Measurements from ENCODE around the gene NEUROD6. TPM values are rescaled to one million over a fixed set of nuclear protein-coding genes. Genes with fewer than 3 reads are reported as not detected.

NEUROD6 gene
- total RNA-seq, 1 donor from 2014 or later: not detected

GRCh38 chr7:31371621-31372020 lies 31.1 kb upstream of the NEUROD6 start:
- DNase-seq: no peak
- H3K27ac ChIP-seq (replicated peaks): no peak overlapping the region
- no peaks in the 10 kb centered on the region for H3K36me3 ChIP-seq
- H3K27me3 ChIP-seq (ENCODE audit: low read depth): peaks cover 90% of the 10 kb centered on the region
- H3K9me3 ChIP-seq (replicated peaks): no peaks in the 10 kb centered on the region
- TF ChIP-seq CTCF (IDR thresholded peaks at IDR 0.05; ENCODE audit: borderline replicate concordance): no peak
- intact Hi-C loops (cut with micrococcal nuclease): no loop called here
- H3K4me3 ChIP-seq: no peak overlapping the region
- H3K4me1 ChIP-seq: no peaks in the 10 kb centered on the region

GRCh38 chr7:31370609-31371008 lies 30.1 kb upstream of the NEUROD6 start:
- Histone ChIP-seq H3K36me3 (no peaks in the 10 kb centered on the region), H3K4me1 (no peaks in the 10 kb centered on the region), H3K27ac (replicated peaks) (no peak overlapping the region), H3K4me3 (no peak overlapping the region), H3K9me3 (replicated peaks) (no peaks in the 10 kb centered on the region), H3K27me3 (ENCODE audit: low read depth) (peaks cover 96% of the 10 kb centered on the region)
- no peak for TF ChIP-seq CTCF (IDR thresholded peaks at IDR 0.05; ENCODE audit: borderline replicate concordance)
- intact Hi-C loops (cut with micrococcal nuclease): no loop called here
- no peak for DNase-seq

- H3K4me3 ChIP-seq: no peak overlapping the region
- no peaks in the 10 kb centered on the region for H3K9me3 ChIP-seq (replicated peaks)
- no peaks in the 10 kb centered on the region for H3K36me3 ChIP-seq
- H3K4me1 ChIP-seq: no peaks in the 10 kb centered on the region
- DNase-seq: no peak
- no peak overlapping the region for H3K27ac ChIP-seq (replicated peaks)
- intact Hi-C loops (cut with micrococcal nuclease): no loop called here
- no peak for TF ChIP-seq CTCF (IDR thresholded peaks at IDR 0.05; ENCODE audit: borderline replicate concordance)
- peaks cover 97% of the 10 kb centered on the region for H3K27me3 ChIP-seq (ENCODE audit: low read depth)
These were observed 28.1 kb upstream of the NEUROD6 start for GRCh38 chr7:31368620-31369019.

GRCh38 chr7:31363496-31363895 lies 23.0 kb upstream of the NEUROD6 start:
- no peaks in the 10 kb centered on the region for H3K36me3 ChIP-seq
- no peak for TF ChIP-seq CTCF (IDR thresholded peaks at IDR 0.05; ENCODE audit: borderline replicate concordance)
- DNase-seq: no peak
- no peak overlapping the region for H3K4me3 ChIP-seq
- H3K9me3 ChIP-seq (replicated peaks): no peaks in the 10 kb centered on the region
- no peak overlapping the region for H3K27ac ChIP-seq (replicated peaks)
- H3K27me3 ChIP-seq (ENCODE audit: low read depth): peaks cover 84% of the 10 kb centered on the region
- intact Hi-C loops (cut with micrococcal nuclease): no loop called here
- no peaks in the 10 kb centered on the region for H3K4me1 ChIP-seq

GRCh38 chr7:31363051-31363450 lies 22.5 kb upstream of the NEUROD6 start:
- Histone ChIP-seq H3K27ac (replicated peaks) (no peak overlapping the region), H3K9me3 (replicated peaks) (no peaks in the 10 kb centered on the region), H3K36me3 (no peaks in the 10 kb centered on the region), H3K4me3 (no peak overlapping the region), H3K27me3 (ENCODE audit: low read depth) (peaks cover 82% of the 10 kb centered on the region), H3K4me1 (no peaks in the 10 kb centered on the region)
- no peak for TF ChIP-seq CTCF (IDR thresholded peaks at IDR 0.05; ENCODE audit: borderline replicate concordance)
- no peak for DNase-seq
- intact Hi-C loops (cut with micrococcal nuclease): no loop called here

- no peaks in the 10 kb centered on the region for H3K4me1 ChIP-seq
- intact Hi-C loops (cut with micrococcal nuclease): no loop called here
- no peak overlapping the region for H3K27ac ChIP-seq (replicated peaks)
- H3K36me3 ChIP-seq: no peaks in the 10 kb centered on the region
- no peak overlapping the region for H3K4me3 ChIP-seq
- no peak for DNase-seq
- H3K9me3 ChIP-seq (replicated peaks): no peaks in the 10 kb centered on the region
- TF ChIP-seq CTCF (IDR thresholded peaks at IDR 0.05; ENCODE audit: borderline replicate concordance): no peak
- H3K27me3 ChIP-seq (ENCODE audit: low read depth): peaks cover 79% of the 10 kb centered on the region
These were observed 21.9 kb upstream of the NEUROD6 start for GRCh38 chr7:31362401-31362800.

Data from left ventricle myocardium inferior (tissue), 1 donor.